ENCODE results near the gene TNFRSF9. TPM values are rescaled to one million over a fixed set of nuclear protein-coding genes. Genes with fewer than 3 reads are reported as not detected.
"Not testable (repeated sequence)": the region's sequence is repeated elsewhere in the genome, so short reads cannot be mapped to it uniquely, and the experiment has no call there.

The TNFRSF9 gene
- total RNA-seq, 1 experiment from 2014 or later = not detected

DNA sequence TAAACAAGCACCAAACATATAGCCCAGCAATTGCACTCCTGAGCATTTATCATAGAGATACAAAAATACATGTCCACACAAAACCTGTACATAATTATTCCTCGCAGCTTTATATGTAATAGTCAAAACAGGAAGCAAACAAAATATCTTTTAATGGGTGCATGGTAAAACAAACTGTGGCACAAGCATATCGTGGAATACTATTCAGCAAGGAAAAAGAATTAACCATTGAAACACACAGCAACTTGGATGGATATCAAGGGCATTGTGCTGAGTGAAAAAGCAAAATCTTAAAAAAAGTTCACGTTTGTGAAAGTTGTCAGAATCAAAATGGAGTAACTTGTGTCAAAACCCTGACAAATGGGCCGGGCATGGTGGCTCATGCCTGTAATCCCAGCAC, 12.4 kb downstream of the TNFRSF9 start:
- WGBS (ENCODE audit: extremely low coverage, insufficient read length, low lambda C conversion rate) = no CpG with 5 or more reads among the region's 4 CpGs
- Histone ChIP-seq H3K23me2 (ENCODE audit: insufficient read length, low read depth, low read length, poor library complexity, severe bottlenecking) (no peaks in the 10 kb centered on the region), H2BK15ac (ENCODE audit: low read depth, low read length) (no peak overlapping the region), H3K4me1 (ENCODE audit: insufficient read depth, low read length) (no peaks in the 10 kb centered on the region), H2BK12ac (ENCODE audit: insufficient read length, low read depth, low read length) (no peak overlapping the region), H3K4me2 (ENCODE audit: insufficient read depth, insufficient read length, low read length) (no peak overlapping the region), H3K79me2 (ENCODE audit: insufficient read depth, low read length) (no peaks in the 10 kb centered on the region), H2AFZ (ENCODE audit: low read length) (no peak overlapping the region), H4K20me1 (ENCODE audit: control insufficient read depth, insufficient read depth, insufficient read length) (no peaks in the 10 kb centered on the region), H3K27me3 (ENCODE audit: insufficient read depth, low read length) (no peaks in the 10 kb centered on the region), H3K23ac (ENCODE audit: insufficient read length, low read depth, low read length) (no peak overlapping the region), H4K91ac (ENCODE audit: insufficient read length, low read depth, low read length) (no peak overlapping the region), H3K79me1 (ENCODE audit: insufficient read depth, low read depth, low read length, poor library complexity, severe bottlenecking) (no peaks in the 10 kb centered on the region), H3K27ac (ENCODE audit: insufficient read length, low read depth, low read length) (no peak overlapping the region), H2BK20ac (ENCODE audit: low read depth, low read length, poor library complexity, severe bottlenecking) (no peak overlapping the region), H3K14ac (ENCODE audit: insufficient read depth, low read length) (no peak overlapping the region), H3T11ph (ENCODE audit: low read length) (no peak overlapping the region), H4K5ac (ENCODE audit: insufficient read length, low read depth, low read length) (no peak overlapping the region), H3K4ac (ENCODE audit: low read depth, low read length) (no peak overlapping the region), H3K56ac (ENCODE audit: insufficient read length, low read depth, low read length) (no peak overlapping the region), H2BK5ac (ENCODE audit: insufficient read length, low read length) (no peak overlapping the region), H3K18ac (ENCODE audit: insufficient read length, low read depth, low read length) (no peak overlapping the region), H4K8ac (replicated peaks; ENCODE audit: insufficient read length, low read depth, low read length) (no peak overlapping the region), H3K9ac (ENCODE audit: extremely low read depth, insufficient read length, low read length) (no peak overlapping the region), H3K9me3 (ENCODE audit: control insufficient read depth, low read depth, low read length) (no peaks in the 10 kb centered on the region), H2BK120ac (ENCODE audit: low read depth, low read length, poor library complexity, severe bottlenecking) (no peak overlapping the region), H2AK5ac (ENCODE audit: insufficient read length, low read length) (no peak overlapping the region)
- DNase-seq = no peak
- Mint-ChIP-seq H3K4me3 (no peak overlapping the region), H3K27me3 (ENCODE audit: low read depth) (peaks cover 2% of the 10 kb centered on the region; the same call in 1 of the 2 replicates), H3K9me3 (no peaks in the 10 kb centered on the region), H3K4me1 (no peaks in the 10 kb centered on the region), H3K36me3 (ENCODE audit: insufficient read depth in 1 of 3, low read depth in 3 of 3) (no peaks in the 10 kb centered on the region), H3K27ac (no peak overlapping the region)
- TF ChIP-seq, protein P1, sequence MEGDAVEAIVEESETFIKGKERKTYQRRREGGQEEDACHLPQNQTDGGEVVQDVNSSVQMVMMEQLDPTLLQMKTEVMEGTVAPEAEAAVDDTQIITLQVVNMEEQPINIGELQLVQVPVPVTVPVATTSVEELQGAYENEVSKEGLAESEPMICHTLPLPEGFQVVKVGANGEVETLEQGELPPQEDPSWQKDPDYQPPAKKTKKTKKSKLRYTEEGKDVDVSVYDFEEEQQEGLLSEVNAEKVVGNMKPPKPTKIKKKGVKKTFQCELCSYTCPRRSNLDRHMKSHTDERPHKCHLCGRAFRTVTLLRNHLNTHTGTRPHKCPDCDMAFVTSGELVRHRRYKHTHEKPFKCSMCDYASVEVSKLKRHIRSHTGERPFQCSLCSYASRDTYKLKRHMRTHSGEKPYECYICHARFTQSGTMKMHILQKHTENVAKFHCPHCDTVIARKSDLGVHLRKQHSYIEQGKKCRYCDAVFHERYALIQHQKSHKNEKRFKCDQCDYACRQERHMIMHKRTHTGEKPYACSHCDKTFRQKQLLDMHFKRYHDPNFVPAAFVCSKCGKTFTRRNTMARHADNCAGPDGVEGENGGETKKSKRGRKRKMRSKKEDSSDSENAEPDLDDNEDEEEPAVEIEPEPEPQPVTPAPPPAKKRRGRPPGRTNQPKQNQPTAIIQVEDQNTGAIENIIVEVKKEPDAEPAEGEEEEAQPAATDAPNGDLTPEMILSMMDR (conservative IDR thresholded peaks at IDR 0.05) = no peak

DNA sequence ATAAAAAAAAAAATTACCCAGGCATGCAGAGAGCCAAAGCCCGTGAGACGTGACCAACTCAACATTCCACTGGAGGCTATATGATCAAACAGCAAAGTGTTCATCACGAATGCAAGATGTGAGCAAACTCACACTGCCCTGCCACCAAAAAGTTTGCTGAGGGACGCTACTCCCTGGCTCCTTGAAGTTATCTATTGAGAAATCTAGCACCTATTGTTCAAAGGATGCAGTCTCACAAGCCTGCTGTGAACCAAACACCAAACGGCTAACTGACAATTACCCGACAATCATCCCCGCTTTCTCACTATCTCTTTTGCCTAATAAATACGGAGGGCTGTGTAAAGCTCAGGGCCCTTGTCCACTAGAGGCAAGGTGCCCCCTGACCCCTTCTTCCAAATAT, 13.6 kb downstream of the TNFRSF9 start:
- H2BK15ac ChIP-seq (ENCODE audit: low read depth, low read length); H3K4me3 Mint-ChIP-seq; H3K56ac ChIP-seq (ENCODE audit: insufficient read length, low read depth, low read length); H4K91ac ChIP-seq (ENCODE audit: insufficient read length, low read depth, low read length); H3K23me2 ChIP-seq (ENCODE audit: insufficient read length, low read depth, low read length, poor library complexity, severe bottlenecking); H3K27ac ChIP-seq (ENCODE audit: insufficient read length, low read depth, low read length); H3K9me3 Mint-ChIP-seq; H3T11ph ChIP-seq (ENCODE audit: low read length); H3K36me3 Mint-ChIP-seq (ENCODE audit: insufficient read depth in 1 of 3, low read depth in 3 of 3); H4K8ac ChIP-seq (replicated peaks; ENCODE audit: insufficient read length, low read depth, low read length); H3K14ac ChIP-seq (ENCODE audit: insufficient read depth, low read length); H2BK120ac ChIP-seq (ENCODE audit: low read depth, low read length, poor library complexity, severe bottlenecking); H2AFZ ChIP-seq (ENCODE audit: low read length); H4K20me1 ChIP-seq (ENCODE audit: control insufficient read depth, insufficient read depth, insufficient read length); H3K4me1 Mint-ChIP-seq; H2BK12ac ChIP-seq (ENCODE audit: insufficient read length, low read depth, low read length); H3K79me2 ChIP-seq (ENCODE audit: insufficient read depth, low read length); H3K27me3 ChIP-seq (ENCODE audit: insufficient read depth, low read length); H2BK20ac ChIP-seq (ENCODE audit: low read depth, low read length, poor library complexity, severe bottlenecking); H3K4me1 ChIP-seq (ENCODE audit: insufficient read depth, low read length); H3K4ac ChIP-seq (ENCODE audit: low read depth, low read length); H3K23ac ChIP-seq (ENCODE audit: insufficient read length, low read depth, low read length); H4K5ac ChIP-seq (ENCODE audit: insufficient read length, low read depth, low read length); H3K9ac ChIP-seq (ENCODE audit: extremely low read depth, insufficient read length, low read length); H3K4me2 ChIP-seq (ENCODE audit: insufficient read depth, insufficient read length, low read length); H3K27me3 Mint-ChIP-seq (ENCODE audit: low read depth); H3K79me1 ChIP-seq (ENCODE audit: insufficient read depth, low read depth, low read length, poor library complexity, severe bottlenecking); H3K9me3 ChIP-seq (ENCODE audit: control insufficient read depth, low read depth, low read length); H3K27ac Mint-ChIP-seq; H3K18ac ChIP-seq (ENCODE audit: insufficient read length, low read depth, low read length); H2AK5ac ChIP-seq (ENCODE audit: insufficient read length, low read length); H2BK5ac ChIP-seq (ENCODE audit: insufficient read length, low read length); DNase-seq: not testable (repeated sequence)
- no CpG with 5 or more reads among the region's 8 CpGs for WGBS (ENCODE audit: extremely low coverage, insufficient read length, low lambda C conversion rate)
